GM18868 (cell line): Measurements from ENCODE around the gene COL25A1.
"Not testable (repeated sequence)": the region's sequence is repeated elsewhere in the genome, so short reads cannot be mapped to it uniquely, and the experiment has no call there.

Experiments
- ATAC-seq: cut with Tn5 transposase; IDR thresholded peaks from one replicate; pipeline ENCODE4 v1.9.1; 2021; ENCODE audit warnings: mild to moderate bottlenecking, moderate library complexity; ENCODE audit not compliant: unreplicated experiment

COL25A1 gene

GRCh38 chr4:109131559-109131958, 170.9 kb downstream of the COL25A1 start:
- no peak for ATAC-seq

GRCh38 chr4:109128589-109128988, 173.9 kb downstream of the COL25A1 start:
- no peak for ATAC-seq

- ATAC-seq = no peak
Measured at GRCh38 chr4:109127866-109128265, 174.6 kb downstream of the COL25A1 start.

GRCh38 chr4:109126856-109127255, 175.6 kb downstream of the COL25A1 start:
- no peak for ATAC-seq

- no peak for ATAC-seq
Measured at GRCh38 chr4:109125084-109125483, 177.4 kb downstream of the COL25A1 start.

GRCh38 chr4:109123951-109124350, 178.5 kb downstream of the COL25A1 start:
- ATAC-seq = no peak

- ATAC-seq = no peak
Measured at GRCh38 chr4:109121561-109121960, 180.9 kb downstream of the COL25A1 start.

- no peak for ATAC-seq
Measured at GRCh38 chr4:109119852-109120251, 182.6 kb downstream of the COL25A1 start.

GRCh38 chr4:109118635-109119034, 183.8 kb downstream of the COL25A1 start:
- no peak for ATAC-seq

GRCh38 chr4:109114501-109114900, 188.0 kb downstream of the COL25A1 start:
- no peak for ATAC-seq

GRCh38 chr4:109113521-109113920, 188.9 kb downstream of the COL25A1 start:
- no peak for ATAC-seq

- no peak for ATAC-seq
Measured at GRCh38 chr4:109111031-109111430, 191.4 kb downstream of the COL25A1 start.

GRCh38 chr4:109108215-109108614, 194.2 kb downstream of the COL25A1 start:
- not testable (repeated sequence) for ATAC-seq

- no peak for ATAC-seq
Measured at GRCh38 chr4:109094056-109094455, 208.4 kb downstream of the COL25A1 start.

GRCh38 chr4:109091727-109092409, 210.6 kb downstream of the COL25A1 start:
- no peak for ATAC-seq

- ATAC-seq = no peak
Measured at GRCh38 chr4:109083911-109084310, 218.5 kb downstream of the COL25A1 start.

- no peak for ATAC-seq
Measured at GRCh38 chr4:109079731-109080130, 222.7 kb downstream of the COL25A1 start.

GRCh38 chr4:109079201-109079600, 223.3 kb downstream of the COL25A1 start:
- ATAC-seq = no peak

- ATAC-seq = no peak
Measured at GRCh38 chr4:109078724-109079123, 223.7 kb downstream of the COL25A1 start.

GRCh38 chr4:109077505-109077904, 225.0 kb downstream of the COL25A1 start:
- no peak for ATAC-seq

- not testable (repeated sequence) for ATAC-seq
Measured at GRCh38 chr4:109076709-109077108, 225.7 kb downstream of the COL25A1 start.

GRCh38 chr4:109075621-109076020, 226.8 kb downstream of the COL25A1 start:
- no peak for ATAC-seq

- no peak for ATAC-seq
Measured at GRCh38 chr4:109072595-109072994, 229.9 kb downstream of the COL25A1 start.
